HepG2 (cell line): ENCODE results near the gene TCF3. TPM values are rescaled to one million over a fixed set of nuclear protein-coding genes. Genes with fewer than 3 reads are reported as not detected.

Experiments used
- AGO2 ChIP-seq: fragments of 200-400 bp; formaldehyde crosslinking; optimal IDR thresholded peaks from 2 replicates; pipeline ENCODE3; 2017; ENCODE audit warnings: mild to moderate bottlenecking, low read depth, low read length, moderate library complexity
- KAT8 ChIP-seq: IDR thresholded peaks from 2 replicates; pipeline ENCODE4 v1.6.1; 2016; ENCODE audit warnings: missing genetic modification reagents, missing compliant biosample characterization
- NCOA5 ChIP-seq: sonication (generic); formaldehyde crosslinking; IDR thresholded peaks from 2 replicates; pipeline ENCODE4 v1.4.0; 2020; ENCODE audit warnings: missing genetic modification reagents
- PCBP1 ChIP-seq: fragments of 200-400 bp; formaldehyde crosslinking; IDR thresholded peaks from 2 replicates; pipeline ENCODE4 v1.6.1; 2017; ENCODE audit warnings: mild to moderate bottlenecking, low read depth, low read length, borderline replicate concordance
- RNF2 ChIP-seq: fragments of 450-650 bp; conservative IDR thresholded peaks from 2 replicates; pipeline ENCODE4 v1.6.1; 2016; ENCODE audit warnings: low read depth
- XBP1 ChIP-seq: sonication (generic); formaldehyde crosslinking; IDR thresholded peaks from 2 replicates; pipeline ENCODE4 v1.5.0; 2020; ENCODE audit warnings: missing genetic modification reagents
- ZFP90 ChIP-seq: sonication (generic); formaldehyde crosslinking; IDR thresholded peaks from 2 replicates; pipeline ENCODE4 v1.8.0; 2022; ENCODE audit warnings: missing genetic modification reagents, mild to moderate bottlenecking, inconsistent platforms, borderline replicate concordance
- ZNF138 ChIP-seq: sonication (generic); formaldehyde crosslinking; IDR thresholded peaks from 2 replicates; pipeline ENCODE4 v1.5.0; 2020; ENCODE audit warnings: mild to moderate bottlenecking, low read depth, missing genetic modification reagents
- ZNF558 ChIP-seq: sonication (generic); formaldehyde crosslinking; IDR thresholded peaks from 2 replicates; pipeline ENCODE4 v1.9.0; 2022; ENCODE audit warnings: mild to moderate bottlenecking, missing genetic modification reagents, borderline replicate concordance
- ZNF607 ChIP-seq: sonication (generic); formaldehyde crosslinking; IDR thresholded peaks from 2 replicates; pipeline ENCODE4 v1.5.1; 2020; ENCODE audit warnings: missing genetic modification reagents, mild to moderate bottlenecking, borderline replicate concordance
- ZNF672 ChIP-seq: sonication (generic); formaldehyde crosslinking; IDR thresholded peaks from 2 replicates; pipeline ENCODE4 v1.8.1; 2022; ENCODE audit warnings: missing genetic modification reagents
- polyA plus RNA-seq, 8 experiments: library from polyadenylated mRNA; depleted of rRNA in 3 of 8; stranded (reverse) in 7 of 8; unstranded in 1 of 8; fragments of >200 nt; fragmentation: Illumina TruSeq in 4 of 8; extraction: Trizol in 4 of 8; gene quantifications; 2 replicates each; pipeline versions ENCODE4 v1.2.1 to v1.2.3, GENCODE V29; 2011 to 2016; ENCODE audit warnings: low read depth in 4 of 8, missing spikeins in 1 of 8, mixed read lengths in 1 of 8; ENCODE audit not compliant: insufficient read depth in 1 of 8
- total RNA-seq, 5 experiments: library from RNA; depleted of rRNA; stranded (reverse); fragments of >200 nt; fragmentation: Illumina TruSeq; extraction: Trizol; gene quantifications; 2 replicates each; pipeline ENCODE4 v1.2.3, GENCODE V29; 2016; ENCODE audit warnings: low read depth in 1 of 5
- TF ChIP-seq, protein P1 (sequence below): sonication (generic); formaldehyde crosslinking; IDR thresholded peaks from 2 replicates; pipeline ENCODE4 v1.5.0; 2020; ENCODE audit warnings: missing genetic modification reagents
- TF ChIP-seq, protein P2 (sequence below): IDR thresholded peaks from 2 replicates; pipeline ENCODE4 v1.6.1; 2016; ENCODE audit warnings: missing biosample characterization, missing genetic modification reagents, low read depth
- TF ChIP-seq, protein P3 (sequence below): sonication (generic); formaldehyde crosslinking; IDR thresholded peaks from 2 replicates; pipeline ENCODE4 v1.8.0; 2022; ENCODE audit warnings: mild to moderate bottlenecking, missing genetic modification reagents, moderate library complexity
- TF ChIP-seq, protein P4 (sequence below): sonication (generic); formaldehyde crosslinking; IDR thresholded peaks from 2 replicates; pipeline ENCODE4 v1.4.0; 2020; ENCODE audit warnings: missing genetic modification reagents
- TF ChIP-seq, protein P5 (sequence below), 2 experiments: sonication (generic) in 1 of 2; formaldehyde crosslinking in 1 of 2; IDR thresholded peaks; 2 replicates each; pipeline versions ENCODE4 v1.6.1 to v1.9.0; 2014 to 2022; ENCODE audit warnings: antibody characterized with exemption in 1 of 2, borderline replicate concordance in 1 of 2, inconsistent platforms in 1 of 2, low read depth in 1 of 2, missing genetic modification reagents in 1 of 2

TCF3 gene
- total and polyA plus RNA-seq, 2 of the 13 experiments (the other 11 are each of a cell fraction or from before 2014, with no cell fraction given) = 51.4 to 53.2 TPM

DNA sequence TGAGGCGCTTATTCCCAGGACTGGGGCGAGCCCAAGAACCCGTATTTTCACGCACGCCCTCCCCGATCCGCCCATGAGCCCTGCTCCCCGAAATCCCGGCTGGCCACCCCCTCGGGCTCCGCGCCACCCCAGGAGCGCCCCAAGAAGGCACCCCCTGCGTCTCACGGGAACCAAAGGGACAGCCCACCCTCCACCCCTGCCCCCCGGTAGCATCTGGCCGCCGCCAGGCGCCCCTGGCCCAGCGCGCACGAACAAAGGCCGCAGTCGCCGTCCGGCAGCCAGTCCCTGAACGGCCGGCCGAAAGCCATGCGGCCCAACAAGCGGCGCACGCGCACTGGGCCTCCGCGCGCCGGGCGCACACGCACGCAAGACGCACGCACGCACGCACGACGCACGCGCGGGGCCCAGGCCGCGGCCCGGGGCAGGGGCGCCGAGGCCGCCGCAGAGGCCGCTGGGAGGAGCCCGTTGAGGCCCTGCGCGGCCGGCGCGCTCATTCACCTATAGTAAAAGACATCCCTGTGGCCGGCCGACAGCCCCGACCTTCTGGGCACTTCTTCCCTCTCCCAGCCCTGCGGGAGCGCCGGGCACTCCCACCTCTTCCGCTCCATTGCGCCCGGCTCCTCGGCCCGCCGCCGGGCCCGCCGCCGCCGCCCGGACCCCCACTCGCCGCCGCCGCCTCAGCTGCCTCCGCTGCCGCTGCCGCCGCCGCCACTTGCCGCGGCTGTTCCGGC lies 60.2 kb downstream of the TCF3 start (continued):
- TF ChIP-seq PCBP1 (0 out of 2 replicates have a peak, but pooled peaks have one; percentile 24), KAT8 (no peak), NCOA5 (CRISPR knock-in tag) (no peak), ZNF672 (CRISPR knock-in tag) (0 out of 2 replicates have a peak, but pooled peaks have one; percentile 43), ZNF558 (CRISPR knock-in tag) (peak; percentile 85; the same call in 1 of the 2 replicates), ZFP90 (0 out of 2 replicates have a peak, but pooled peaks have one; percentile 43), AGO2 (peak; percentile 94), ZNF607 (CRISPR knock-in tag) (peak; percentile 94), XBP1 (CRISPR knock-in tag) (no peak), ZNF138 (CRISPR knock-in tag) (peak; percentile 90; the same call in 1 of the 2 replicates), RNF2 (peak; percentile 94)
- TF ChIP-seq, protein P1, sequence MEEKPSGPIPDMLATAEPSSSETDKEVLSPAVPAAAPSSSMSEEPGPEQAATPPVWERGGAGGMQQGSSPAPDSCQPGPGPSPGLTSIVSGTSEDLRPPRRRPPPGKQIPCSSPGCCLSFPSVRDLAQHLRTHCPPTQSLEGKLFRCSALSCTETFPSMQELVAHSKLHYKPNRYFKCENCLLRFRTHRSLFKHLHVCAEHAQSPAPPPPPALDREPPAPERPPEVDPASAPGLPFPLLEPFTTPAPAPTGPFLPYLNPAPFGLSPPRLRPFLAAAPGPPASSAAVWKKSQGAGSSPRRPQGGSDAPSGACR (CRISPR knock-in tag) = no peak; the same call in 1 of the 2 replicates
- TF ChIP-seq, protein P2, sequence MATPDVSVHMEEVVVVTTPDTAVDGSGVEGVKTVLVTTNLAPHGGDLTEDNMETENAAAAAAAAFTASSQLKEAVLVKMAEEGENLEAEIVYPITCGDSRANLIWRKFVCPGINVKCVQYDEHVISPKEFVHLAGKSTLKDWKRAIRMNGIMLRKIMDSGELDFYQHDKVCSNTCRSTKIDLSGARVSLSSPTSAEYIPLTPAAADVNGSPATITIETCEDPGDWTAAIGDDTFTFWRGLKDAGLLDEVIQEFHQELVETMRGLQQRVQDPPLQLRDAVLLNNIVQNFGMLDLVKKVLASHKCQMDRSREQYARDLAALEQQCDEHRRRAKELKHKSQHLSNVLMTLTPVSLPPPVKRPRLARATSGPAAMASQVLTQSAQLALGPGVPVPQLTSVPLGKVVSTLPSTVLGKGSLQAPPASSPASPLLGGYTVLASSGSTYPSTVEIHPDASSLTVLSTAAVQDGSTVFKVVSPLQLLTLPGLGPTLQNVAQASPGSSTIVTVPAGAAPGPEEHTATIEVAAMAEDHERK (CRISPR knock-in tag) = peak; percentile 91
- TF ChIP-seq, protein P3, sequence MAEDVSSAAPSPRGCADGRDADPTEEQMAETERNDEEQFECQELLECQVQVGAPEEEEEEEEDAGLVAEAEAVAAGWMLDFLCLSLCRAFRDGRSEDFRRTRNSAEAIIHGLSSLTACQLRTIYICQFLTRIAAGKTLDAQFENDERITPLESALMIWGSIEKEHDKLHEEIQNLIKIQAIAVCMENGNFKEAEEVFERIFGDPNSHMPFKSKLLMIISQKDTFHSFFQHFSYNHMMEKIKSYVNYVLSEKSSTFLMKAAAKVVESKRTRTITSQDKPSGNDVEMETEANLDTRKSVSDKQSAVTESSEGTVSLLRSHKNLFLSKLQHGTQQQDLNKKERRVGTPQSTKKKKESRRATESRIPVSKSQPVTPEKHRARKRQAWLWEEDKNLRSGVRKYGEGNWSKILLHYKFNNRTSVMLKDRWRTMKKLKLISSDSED (CRISPR knock-in tag) = peak; percentile 45; the same call in 1 of the 2 replicates
- TF ChIP-seq, protein P4, sequence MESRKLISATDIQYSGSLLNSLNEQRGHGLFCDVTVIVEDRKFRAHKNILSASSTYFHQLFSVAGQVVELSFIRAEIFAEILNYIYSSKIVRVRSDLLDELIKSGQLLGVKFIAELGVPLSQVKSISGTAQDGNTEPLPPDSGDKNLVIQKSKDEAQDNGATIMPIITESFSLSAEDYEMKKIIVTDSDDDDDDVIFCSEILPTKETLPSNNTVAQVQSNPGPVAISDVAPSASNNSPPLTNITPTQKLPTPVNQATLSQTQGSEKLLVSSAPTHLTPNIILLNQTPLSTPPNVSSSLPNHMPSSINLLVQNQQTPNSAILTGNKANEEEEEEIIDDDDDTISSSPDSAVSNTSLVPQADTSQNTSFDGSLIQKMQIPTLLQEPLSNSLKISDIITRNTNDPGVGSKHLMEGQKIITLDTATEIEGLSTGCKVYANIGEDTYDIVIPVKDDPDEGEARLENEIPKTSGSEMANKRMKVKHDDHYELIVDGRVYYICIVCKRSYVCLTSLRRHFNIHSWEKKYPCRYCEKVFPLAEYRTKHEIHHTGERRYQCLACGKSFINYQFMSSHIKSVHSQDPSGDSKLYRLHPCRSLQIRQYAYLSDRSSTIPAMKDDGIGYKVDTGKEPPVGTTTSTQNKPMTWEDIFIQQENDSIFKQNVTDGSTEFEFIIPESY (CRISPR knock-in tag) = no peak
- TF ChIP-seq, protein P5, sequence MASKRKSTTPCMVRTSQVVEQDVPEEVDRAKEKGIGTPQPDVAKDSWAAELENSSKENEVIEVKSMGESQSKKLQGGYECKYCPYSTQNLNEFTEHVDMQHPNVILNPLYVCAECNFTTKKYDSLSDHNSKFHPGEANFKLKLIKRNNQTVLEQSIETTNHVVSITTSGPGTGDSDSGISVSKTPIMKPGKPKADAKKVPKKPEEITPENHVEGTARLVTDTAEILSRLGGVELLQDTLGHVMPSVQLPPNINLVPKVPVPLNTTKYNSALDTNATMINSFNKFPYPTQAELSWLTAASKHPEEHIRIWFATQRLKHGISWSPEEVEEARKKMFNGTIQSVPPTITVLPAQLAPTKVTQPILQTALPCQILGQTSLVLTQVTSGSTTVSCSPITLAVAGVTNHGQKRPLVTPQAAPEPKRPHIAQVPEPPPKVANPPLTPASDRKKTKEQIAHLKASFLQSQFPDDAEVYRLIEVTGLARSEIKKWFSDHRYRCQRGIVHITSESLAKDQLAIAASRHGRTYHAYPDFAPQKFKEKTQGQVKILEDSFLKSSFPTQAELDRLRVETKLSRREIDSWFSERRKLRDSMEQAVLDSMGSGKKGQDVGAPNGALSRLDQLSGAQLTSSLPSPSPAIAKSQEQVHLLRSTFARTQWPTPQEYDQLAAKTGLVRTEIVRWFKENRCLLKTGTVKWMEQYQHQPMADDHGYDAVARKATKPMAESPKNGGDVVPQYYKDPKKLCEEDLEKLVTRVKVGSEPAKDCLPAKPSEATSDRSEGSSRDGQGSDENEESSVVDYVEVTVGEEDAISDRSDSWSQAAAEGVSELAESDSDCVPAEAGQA (IDR thresholded peaks at IDR 0.05; ENCODE audit: low read depth) = no peak
- TF ChIP-seq, protein P5 (CRISPR knock-in tag; IDR thresholded peaks at IDR 0.05; ENCODE audit: borderline replicate concordance) = no peak
